IPS-18a (cell line): ENCODE measurements around the gene CUX1.
"Not testable (repeated sequence)": the region's sequence is repeated elsewhere in the genome, so short reads cannot be mapped to it uniquely, and the experiment has no call there.

Experiments used
- H3K27ac ChIP-seq: one replicate; pipeline ENCODE4 v1.5.1; 2013; ENCODE audit warnings: low read length
- H3K27me3 ChIP-seq: one replicate; pipeline ENCODE4 v1.6.1; 2013; ENCODE audit warnings: mild to moderate bottlenecking, low read length; ENCODE audit not compliant: control insufficient read depth, insufficient read depth
- H3K36me3 ChIP-seq: one replicate; pipeline ENCODE4 v1.6.1; 2013; ENCODE audit warnings: low read depth, low read length; ENCODE audit not compliant: control insufficient read depth
- H3K4me1 ChIP-seq: one replicate; pipeline ENCODE4 v1.6.1; 2013; ENCODE audit warnings: low read depth, low read length; ENCODE audit not compliant: control insufficient read depth
- H3K4me3 ChIP-seq: one replicate; pipeline ENCODE4 v1.5.1; 2013; ENCODE audit warnings: low read length
- H3K9ac ChIP-seq: one replicate; pipeline ENCODE4 v1.6.1; 2013; ENCODE audit warnings: mild to moderate bottlenecking, low read length, moderate library complexity
- H3K9me3 ChIP-seq: one replicate; pipeline ENCODE4 v1.6.1; 2013; ENCODE audit warnings: low read depth, low read length; ENCODE audit not compliant: control insufficient read depth

Gene CUX1

DNA sequence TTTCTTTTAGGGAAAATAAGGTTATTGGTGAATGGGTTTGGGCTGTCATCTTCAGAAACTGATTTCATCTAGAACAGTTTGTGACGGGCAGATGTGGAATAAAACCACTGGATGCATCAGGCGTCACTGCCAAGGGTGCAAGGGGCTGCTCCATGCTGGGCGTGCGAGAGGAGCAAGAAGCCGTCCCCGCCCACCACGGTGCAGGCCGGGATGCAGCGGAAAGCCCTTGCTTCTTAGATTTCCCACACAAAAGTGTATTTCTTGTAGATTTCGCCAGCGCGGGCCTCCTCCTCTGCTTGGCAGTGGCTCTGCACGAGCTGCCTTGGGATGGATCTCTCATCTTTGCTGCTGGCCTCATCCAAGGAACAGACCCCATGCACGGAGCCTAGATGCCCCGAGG lies 189.3 kb downstream of the CUX1 start:
- Histone ChIP-seq H3K4me3 (no peak overlapping the region), H3K4me1 (no peaks in the 10 kb centered on the region), H3K27me3 (no peaks in the 10 kb centered on the region), H3K9me3 (no peaks in the 10 kb centered on the region), H3K27ac (no peak overlapping the region), H3K36me3 (no peaks in the 10 kb centered on the region), H3K9ac (no peak overlapping the region)

DNA sequence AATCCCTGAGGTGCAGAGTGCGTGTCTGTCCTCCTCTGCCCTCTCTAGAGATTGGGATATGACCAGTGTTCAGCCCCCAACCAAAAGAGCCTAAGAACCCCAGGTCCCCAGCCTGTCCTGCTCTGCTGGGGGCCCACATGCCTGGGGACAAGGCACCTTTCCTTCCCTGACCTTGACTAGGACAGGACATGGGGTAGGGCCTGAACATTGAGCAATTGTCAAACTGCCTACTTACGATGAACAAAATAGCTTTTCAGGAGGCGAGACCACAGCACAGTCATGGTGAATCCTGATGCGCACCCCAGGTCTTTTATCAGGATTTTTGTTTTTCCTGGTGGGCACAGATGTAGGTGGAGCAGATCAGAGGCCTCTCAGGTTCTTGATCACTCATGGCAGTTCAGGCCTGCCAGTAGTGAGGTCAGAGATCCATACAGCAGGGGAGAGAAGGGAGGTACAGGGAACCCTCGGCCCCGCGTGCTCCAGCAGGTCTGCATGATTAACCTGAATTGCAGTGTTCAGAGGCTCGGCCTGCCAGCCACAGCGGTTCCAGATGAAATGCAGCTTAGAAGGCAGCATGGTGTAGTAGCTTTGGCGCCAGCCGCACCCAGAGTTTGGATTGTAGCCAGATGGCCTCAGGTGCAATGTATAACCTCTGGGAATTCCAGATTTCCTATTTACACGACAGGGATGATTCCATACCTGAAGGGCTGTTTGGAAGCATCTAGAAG lies 191.3 kb downstream of the CUX1 start:
- Histone ChIP-seq H3K4me1 (no peaks in the 10 kb centered on the region), H3K27ac (no peak overlapping the region), H3K9ac (no peak overlapping the region), H3K4me3 (no peak overlapping the region), H3K36me3 (no peaks in the 10 kb centered on the region), H3K9me3 (no peaks in the 10 kb centered on the region), H3K27me3 (no peaks in the 10 kb centered on the region)

GRCh38 chr7:102009628-102010027 lies 192.2 kb downstream of the CUX1 start:
- no peaks in the 10 kb centered on the region for H3K9me3 ChIP-seq
- no peak overlapping the region for H3K9ac ChIP-seq
- no peaks in the 10 kb centered on the region for H3K4me1 ChIP-seq
- H3K27me3 ChIP-seq: no peaks in the 10 kb centered on the region
- no peaks in the 10 kb centered on the region for H3K36me3 ChIP-seq
- H3K4me3 ChIP-seq: no peak overlapping the region
- H3K27ac ChIP-seq: no peak overlapping the region

DNA sequence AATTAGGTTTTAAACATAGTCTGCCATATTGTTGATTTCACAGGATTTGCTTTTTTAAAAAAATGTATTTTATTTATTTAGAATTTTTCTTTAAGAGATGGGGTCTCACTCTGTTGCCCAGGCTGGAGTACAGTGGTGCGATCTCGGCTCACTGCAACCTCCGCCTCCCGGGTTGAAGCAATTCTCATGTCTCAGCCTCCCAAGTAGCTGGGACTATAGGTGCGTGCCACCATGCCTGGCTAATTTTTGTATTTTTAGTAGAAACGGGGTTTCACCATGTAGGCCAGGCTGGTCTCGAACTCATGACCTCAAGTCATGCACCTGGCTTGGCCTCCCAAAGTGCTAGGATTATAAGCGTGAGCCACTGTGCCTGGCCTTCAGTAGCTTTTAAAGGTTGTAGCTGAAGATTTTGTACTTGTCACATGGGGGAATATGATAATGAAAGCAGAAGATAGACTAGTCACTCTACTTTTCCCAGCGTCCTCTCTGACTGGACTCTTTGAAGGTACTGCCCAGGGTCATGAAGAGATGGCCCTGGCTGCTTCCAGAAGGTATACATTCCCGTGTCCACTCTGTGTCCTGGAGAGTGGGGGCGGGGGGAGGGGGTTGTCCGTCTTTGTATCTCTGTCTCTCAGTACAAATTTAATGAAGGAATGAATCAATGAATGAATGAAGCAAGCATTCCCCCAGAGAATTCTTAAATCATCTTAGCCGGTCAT lies 194.8 kb downstream of the CUX1 start:
- H3K27ac ChIP-seq, H3K4me3 ChIP-seq, H3K36me3 ChIP-seq, H3K9me3 ChIP-seq, H3K4me1 ChIP-seq, H3K27me3 ChIP-seq, H3K9ac ChIP-seq: not testable (repeated sequence)

DNA sequence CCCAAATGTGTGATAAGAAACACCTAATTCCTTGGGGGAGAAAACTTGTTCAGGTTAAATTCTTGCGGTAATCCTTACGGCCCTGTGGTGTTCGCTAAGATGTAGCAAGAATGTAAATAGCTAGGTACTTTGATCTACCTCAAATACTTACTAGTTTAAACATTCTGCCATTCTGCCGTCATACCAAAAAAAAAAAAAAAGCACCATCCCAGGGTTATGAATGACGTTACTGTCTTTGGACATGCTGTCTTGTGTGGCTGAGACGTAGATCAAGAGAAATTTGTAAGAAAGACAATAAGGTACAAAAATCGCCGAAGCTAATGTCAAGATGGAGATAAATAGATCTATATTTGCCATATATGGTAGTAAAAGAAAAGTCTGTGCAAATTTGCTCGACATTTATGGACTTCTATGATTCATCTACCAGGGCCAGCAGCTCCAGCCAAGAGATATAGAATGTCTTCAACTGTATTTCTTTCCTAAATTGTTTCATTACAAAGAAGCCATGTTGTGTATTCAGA lies 195.6 kb downstream of the CUX1 start:
- no peak overlapping the region for H3K9ac ChIP-seq
- no peaks in the 10 kb centered on the region for H3K36me3 ChIP-seq
- no peak overlapping the region for H3K4me3 ChIP-seq
- H3K4me1 ChIP-seq: no peaks in the 10 kb centered on the region
- H3K27me3 ChIP-seq: no peaks in the 10 kb centered on the region
- no peaks in the 10 kb centered on the region for H3K9me3 ChIP-seq
- H3K27ac ChIP-seq: no peak overlapping the region

GRCh38 chr7:102018876-102019275 lies 201.4 kb downstream of the CUX1 start:
- H3K9ac ChIP-seq: no peak overlapping the region
- no peak overlapping the region for H3K27ac ChIP-seq
- H3K9me3 ChIP-seq: no peaks in the 10 kb centered on the region
- no peaks in the 10 kb centered on the region for H3K4me1 ChIP-seq
- no peaks in the 10 kb centered on the region for H3K27me3 ChIP-seq
- H3K4me3 ChIP-seq: no peak overlapping the region
- no peaks in the 10 kb centered on the region for H3K36me3 ChIP-seq

DNA sequence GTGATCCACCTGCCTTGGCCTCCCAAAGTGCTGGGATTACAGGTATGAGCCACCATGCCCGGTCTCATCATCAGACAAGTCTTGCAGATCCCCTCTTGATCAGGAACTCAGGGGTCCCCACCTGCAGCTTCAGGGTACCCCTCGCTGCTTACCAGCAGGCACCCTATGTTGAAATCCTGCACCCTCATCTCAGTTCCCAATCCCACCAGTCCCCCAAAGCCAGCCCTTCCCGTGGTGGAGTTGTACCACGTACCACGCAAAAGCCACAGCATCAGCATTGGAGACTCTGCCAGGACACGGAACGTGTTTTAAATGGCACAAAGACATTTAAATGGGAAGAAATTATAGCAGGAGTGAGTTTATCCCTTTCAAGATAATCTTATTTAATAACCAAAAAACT lies 202.0 kb downstream of the CUX1 start:
- Histone ChIP-seq H3K27me3 (no peaks in the 10 kb centered on the region), H3K36me3 (no peaks in the 10 kb centered on the region), H3K9me3 (no peaks in the 10 kb centered on the region), H3K4me1 (no peaks in the 10 kb centered on the region), H3K4me3 (no peak overlapping the region), H3K9ac (no peak overlapping the region), H3K27ac (no peak overlapping the region)

DNA sequence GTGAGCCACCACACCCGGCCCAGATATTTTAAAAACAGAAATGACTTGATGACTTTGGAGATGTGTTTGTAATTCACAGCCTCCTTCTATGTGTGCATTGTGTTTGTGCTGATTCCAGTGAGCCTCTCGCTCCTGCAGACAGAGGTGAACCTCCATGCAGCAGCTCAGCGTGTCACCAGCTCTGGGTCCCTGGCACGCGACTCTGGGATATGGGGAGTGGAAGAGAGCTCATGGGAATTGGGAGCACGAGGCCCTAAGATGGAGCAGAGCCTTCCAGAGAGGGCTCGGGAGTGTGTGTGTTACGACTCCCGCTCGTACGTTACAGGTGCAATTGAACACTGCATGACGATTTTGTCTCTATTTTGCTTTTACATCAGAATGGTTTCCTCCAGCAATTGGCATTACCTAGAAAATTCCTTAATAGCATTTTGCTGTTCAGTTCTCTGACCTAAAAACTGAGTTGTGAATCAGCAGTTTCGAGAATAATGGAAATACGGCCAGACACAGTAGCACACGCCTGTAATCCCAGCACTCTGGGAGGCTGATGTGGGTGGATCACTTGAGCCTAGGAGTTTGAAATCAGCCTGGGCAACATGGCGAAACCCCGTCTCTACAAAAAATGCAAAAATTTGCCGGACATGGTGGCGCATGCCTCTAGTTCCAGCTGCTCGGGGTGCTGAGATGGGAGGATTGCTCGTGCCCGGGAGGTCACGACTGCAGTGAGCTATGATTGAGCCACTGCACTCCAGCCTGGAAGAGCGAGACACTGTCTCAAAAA lies 204.6 kb downstream of the CUX1 start:
- no peak overlapping the region for H3K9ac ChIP-seq
- H3K27ac ChIP-seq: no peak overlapping the region
- H3K9me3 ChIP-seq: no peaks in the 10 kb centered on the region
- H3K4me3 ChIP-seq: no peak overlapping the region
- no peaks in the 10 kb centered on the region for H3K36me3 ChIP-seq
- no peaks in the 10 kb centered on the region for H3K27me3 ChIP-seq
- no peaks in the 10 kb centered on the region for H3K4me1 ChIP-seq

- no peak overlapping the region for H3K4me3 ChIP-seq
- H3K27me3 ChIP-seq: no peaks in the 10 kb centered on the region
- no peaks in the 10 kb centered on the region for H3K4me1 ChIP-seq
- H3K27ac ChIP-seq: no peak overlapping the region
- peaks cover 4% of the 10 kb centered on the region for H3K36me3 ChIP-seq
- H3K9me3 ChIP-seq: no peaks in the 10 kb centered on the region
- no peak overlapping the region for H3K9ac ChIP-seq
Measured at GRCh38 chr7:102024005-102024768, 206.8 kb downstream of the CUX1 start.

GRCh38 chr7:102024769-102025391 lies 207.5 kb downstream of the CUX1 start:
- Histone ChIP-seq H3K4me3 (no peak overlapping the region), H3K27me3 (no peaks in the 10 kb centered on the region), H3K9ac (no peak overlapping the region), H3K4me1 (no peaks in the 10 kb centered on the region), H3K9me3 (no peaks in the 10 kb centered on the region), H3K36me3 (peaks cover 4% of the 10 kb centered on the region), H3K27ac (no peak overlapping the region)

DNA sequence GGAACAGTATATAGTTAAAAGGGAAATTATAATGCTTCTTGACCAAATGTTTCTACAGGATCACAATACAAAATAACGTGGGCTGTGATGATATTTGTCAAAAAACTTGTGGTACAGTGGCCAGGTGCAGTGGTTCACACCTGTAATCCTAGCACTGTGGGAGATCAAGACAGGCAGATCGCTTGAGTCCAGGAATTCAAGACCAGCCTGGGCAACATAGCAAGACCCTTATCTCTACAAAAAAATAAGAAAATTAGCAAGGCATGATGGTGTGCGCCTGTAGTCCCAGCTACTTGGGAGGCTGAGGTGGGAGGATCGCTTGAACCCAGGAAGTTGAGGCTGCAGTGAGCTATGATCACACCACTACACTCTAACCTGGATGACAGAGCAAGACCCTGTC lies 208.4 kb downstream of the CUX1 start:
- not testable (repeated sequence) for H3K36me3 ChIP-seq, H3K4me1 ChIP-seq, H3K27me3 ChIP-seq, H3K9ac ChIP-seq, H3K4me3 ChIP-seq, H3K27ac ChIP-seq, H3K9me3 ChIP-seq
